CD4-positive, alpha-beta memory T cell (primary cell): ENCODE results near the gene SULT1E1. TPM values are rescaled to one million over a fixed set of nuclear protein-coding genes. Genes with fewer than 3 reads are reported as not detected.

Experiments
- CTCF ChIA-PET: fragments of 350-600 bp; sonication (Branson Sonifier 250); formaldehyde crosslinking; loops from one replicate; lab custom pipeline; 2021; ENCODE audit warnings: inconsistent platforms; ENCODE audit not compliant: partially characterized antibody; lab: Charles Lee
- POLR2A ChIA-PET: fragments of 350-600 bp; sonication (Branson Sonifier 250); formaldehyde crosslinking; loops from one replicate; lab custom pipeline; 2021; ENCODE audit not compliant: partially characterized antibody; lab: Charles Lee
- DNase-seq, 5 donors: peaks; one replicate each; pipeline versions ENCODE4 v3.0.0 to v3.0.0-alpha.2; 2020 to 2022; ENCODE audit warnings: mixed read lengths in 1 of 5
- H3K27ac ChIP-seq: one replicate; pipeline ENCODE4 v1.7.0; 2013; ENCODE audit warnings: low read depth, low read length
- H3K27me3 ChIP-seq: 2 replicates; pipeline ENCODE4 v1.7.0; 2013; ENCODE audit warnings: mild to moderate bottlenecking, low read length, moderate library complexity; ENCODE audit not compliant: insufficient read depth
- H3K36me3 ChIP-seq: 2 replicates; pipeline ENCODE4 v1.7.0; 2013; ENCODE audit warnings: mild to moderate bottlenecking, low read length, moderate library complexity; ENCODE audit not compliant: insufficient read depth
- H3K4me1 ChIP-seq: 2 replicates; pipeline ENCODE4 v1.7.0; 2013; ENCODE audit warnings: mild to moderate bottlenecking, low read length, moderate library complexity; ENCODE audit not compliant: insufficient read depth
- H3K4me3 ChIP-seq, 2 donors: one replicate each; pipeline ENCODE4 v1.7.0; 2013; ENCODE audit warnings: low read length in 2 of 2, mild to moderate bottlenecking in 1 of 2
- H3K9me3 ChIP-seq, 2 donors: one replicate each; pipeline ENCODE4 v1.7.0; 2013; ENCODE audit warnings: low read length in 2 of 2, control low read depth in 1 of 2; ENCODE audit not compliant: control insufficient read depth in 1 of 2
- H3K27ac Mint-ChIP-seq, 7 donors: one replicate each; pipeline ENCODE4 v1.8.0; 2020 to 2021; ENCODE audit warnings: mixed read lengths in 7 of 7, mild to moderate bottlenecking in 6 of 7, inconsistent platforms in 3 of 7, moderate library complexity in 3 of 7
- H3K27me3 Mint-ChIP-seq, 2 donors: one replicate each; pipeline ENCODE4 v1.8.0; 2020 to 2021; ENCODE audit warnings: mixed read lengths in 2 of 2
- H3K36me3 Mint-ChIP-seq, 2 donors: one replicate each; pipeline ENCODE4 v1.8.0; 2020 to 2021; ENCODE audit warnings: mixed read lengths in 2 of 2, inconsistent platforms in 1 of 2, mild to moderate bottlenecking in 1 of 2
- H3K4me1 Mint-ChIP-seq, 4 donors: one replicate each; pipeline ENCODE4 v1.8.0; 2020 to 2021; ENCODE audit warnings: mixed read lengths in 4 of 4, mild to moderate bottlenecking in 1 of 4
- H3K4me3 Mint-ChIP-seq, 8 donors: one replicate each; pipeline ENCODE4 v1.8.0; 2020 to 2021; ENCODE audit warnings: mixed read lengths in 8 of 8, mild to moderate bottlenecking in 7 of 8, moderate library complexity in 6 of 8, inconsistent platforms in 3 of 8
- H3K9me3 Mint-ChIP-seq, 8 donors: one replicate each; pipeline ENCODE4 v1.8.0; 2020 to 2021; ENCODE audit warnings: mixed read lengths in 8 of 8, mild to moderate bottlenecking in 5 of 8, inconsistent platforms in 3 of 8, moderate library complexity in 1 of 8
- intact Hi-C: fragments of 100-400 bp; cut with micrococcal nuclease; formaldehyde crosslinking; loops from one replicate; pipeline ENCODE4 v1.15.1; 2023
- polyA plus RNA-seq, 2 donors: library from polyadenylated mRNA; unstranded; fragments of 300-500 nt; fragmentation: Illumina TruSeq; gene quantifications; one replicate each; pipeline ENCODE4 v1.2.3, GENCODE V29; 2021
- total RNA-seq, 2 experiments: library from RNA; stranded (reverse); gene quantifications; one replicate each; pipeline ENCODE4 v1.2.3, GENCODE V29; 2021

Gene SULT1E1
- total and polyA plus RNA-seq, 4 experiments from 2014 or later = not detected

DNA sequence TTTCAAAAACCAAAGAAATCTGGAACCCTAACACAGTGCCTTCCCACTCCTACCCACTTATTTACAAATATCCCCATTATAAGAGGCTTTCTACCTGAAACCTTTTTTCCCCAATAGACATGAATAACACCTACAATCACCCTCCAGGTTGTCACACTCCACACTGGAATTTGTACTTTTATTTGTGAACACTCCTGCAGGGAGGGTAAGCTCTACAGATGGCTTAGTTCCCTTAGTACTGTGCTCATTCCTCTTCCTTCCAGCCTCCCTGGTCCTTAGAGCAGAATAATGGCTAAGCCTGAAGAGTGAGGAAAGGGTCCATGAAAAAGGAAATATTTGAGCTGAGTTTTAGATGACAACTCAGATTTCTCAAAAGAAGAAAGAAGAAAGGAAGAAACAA is 22.2 kb upstream of the SULT1E1 start:
- ChIA-PET CTCF (interaction anchor here (1.5 kb wide), 1 partner anchor 50 kb away, joined by 3 read pairs; no protein-coding TSS in a partner anchor), POLR2A (no interaction called here)
- Mint-ChIP-seq H3K27ac (no peak overlapping the region), H3K27me3 (no peaks in the 10 kb centered on the region), H3K4me1 (no peaks in the 10 kb centered on the region), H3K9me3 (peaks cover 0 to 6% (median under 1%) of the 10 kb centered on the region in 8 donors), H3K36me3 (no peaks in the 10 kb centered on the region), H3K4me3 (no peak overlapping the region)
- intact Hi-C loops = loop anchor here (5.0 kb wide), 1 partner anchor 1385 kb away; no protein-coding TSS in a partner anchor
- Histone ChIP-seq H3K4me3 (no peak overlapping the region), H3K4me1 (no peaks in the 10 kb centered on the region), H3K36me3 (no peaks in the 10 kb centered on the region), H3K27me3 (no peaks in the 10 kb centered on the region), H3K9me3 (no peaks in the 10 kb centered on the region), H3K27ac (no peak overlapping the region)
- no peak for DNase-seq

DNA sequence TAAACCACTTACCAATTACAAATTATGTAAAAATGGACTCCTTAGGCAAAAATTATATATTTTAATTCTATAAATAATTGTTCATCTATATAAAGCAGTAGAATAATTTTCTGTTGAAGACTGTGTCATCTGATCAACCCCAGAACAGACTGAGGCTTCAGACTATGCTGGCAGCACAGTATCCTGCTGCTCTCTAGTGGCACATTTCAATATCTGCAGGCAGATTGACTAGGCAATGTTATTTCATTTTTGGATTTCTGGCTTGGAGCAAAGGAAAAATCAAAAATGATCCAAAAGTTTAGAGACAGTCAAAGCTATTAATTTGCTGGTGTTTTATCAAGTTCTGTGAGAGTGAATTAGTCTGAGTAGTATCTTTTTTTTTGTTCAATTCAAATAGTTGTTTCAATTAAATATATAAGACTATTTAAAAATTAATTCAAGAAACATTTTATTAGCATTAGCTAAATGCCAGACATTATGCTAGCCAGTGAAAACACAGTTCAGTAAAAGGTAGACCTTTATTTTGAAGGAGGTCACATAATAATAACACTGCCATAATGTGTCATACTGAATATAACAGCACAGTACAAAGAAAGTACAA is 21.3 kb upstream of the SULT1E1 start:
- Histone ChIP-seq H3K27ac (no peak overlapping the region), H3K4me3 (no peak overlapping the region), H3K4me1 (no peaks in the 10 kb centered on the region), H3K27me3 (no peaks in the 10 kb centered on the region), H3K36me3 (no peaks in the 10 kb centered on the region), H3K9me3 (no peaks in the 10 kb centered on the region)
- DNase-seq = peak in 4 of 5 donors; percentile 10 to 32 (median 25)
- Mint-ChIP-seq H3K4me3 (no peak overlapping the region), H3K27ac (no peak overlapping the region), H3K4me1 (no peaks in the 10 kb centered on the region), H3K27me3 (no peaks in the 10 kb centered on the region), H3K9me3 (peaks cover 0 to 6% (median under 1%) of the 10 kb centered on the region in 8 donors), H3K36me3 (no peaks in the 10 kb centered on the region)
- POLR2A ChIA-PET = no interaction called here
- intact Hi-C loops = loop anchor here (1.0 to 5.0 kb wide), 3 partner anchors 58 to 1384 kb away; no protein-coding TSS in a partner anchor
- CTCF ChIA-PET = interaction anchor here (1.4 to 2.1 kb wide), 7 partner anchors 13 to 194 kb away, joined by 3 to 16 read pairs (median 5); partner anchors contain the start of gene SULT1E1

DNA sequence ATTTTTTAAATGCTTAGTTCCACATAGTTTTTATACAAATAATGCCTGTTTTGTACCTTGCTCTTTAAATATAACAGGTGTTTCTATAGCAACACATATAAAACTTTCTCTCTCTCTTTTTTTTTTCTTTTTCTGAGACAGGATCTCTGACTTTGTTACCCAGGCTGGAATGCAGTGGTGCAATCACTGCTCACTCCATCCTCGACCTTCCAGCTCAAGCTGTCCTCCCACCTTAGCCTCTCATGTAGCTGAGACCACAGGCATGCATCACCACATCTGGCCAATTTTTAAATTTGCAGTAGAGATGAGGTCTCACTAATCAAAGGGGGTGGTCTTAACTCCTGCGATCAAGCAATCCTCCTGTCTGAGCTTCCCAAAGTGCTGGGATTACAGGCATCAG is 18.3 kb upstream of the SULT1E1 start:
- ChIA-PET POLR2A (no interaction called here), CTCF (no interaction called here)
- no peaks in the 10 kb centered on the region for H3K27me3 Mint-ChIP-seq
- H3K27me3 ChIP-seq = no peaks in the 10 kb centered on the region
- no peaks in the 10 kb centered on the region for H3K36me3 Mint-ChIP-seq
- H3K9me3 Mint-ChIP-seq = peaks cover 0 to 2% (median 0%) of the 10 kb centered on the region in 8 donors
- no peak for DNase-seq
- H3K27ac ChIP-seq = no peak overlapping the region
- no peaks in the 10 kb centered on the region for H3K36me3 ChIP-seq
- H3K4me1 Mint-ChIP-seq = no peaks in the 10 kb centered on the region
- H3K4me1 ChIP-seq = no peaks in the 10 kb centered on the region
- no peaks in the 10 kb centered on the region for H3K9me3 ChIP-seq
- H3K4me3 Mint-ChIP-seq = no peak overlapping the region
- no peak overlapping the region for H3K27ac Mint-ChIP-seq
- H3K4me3 ChIP-seq = no peak overlapping the region
- intact Hi-C loops = no loop called here

DNA sequence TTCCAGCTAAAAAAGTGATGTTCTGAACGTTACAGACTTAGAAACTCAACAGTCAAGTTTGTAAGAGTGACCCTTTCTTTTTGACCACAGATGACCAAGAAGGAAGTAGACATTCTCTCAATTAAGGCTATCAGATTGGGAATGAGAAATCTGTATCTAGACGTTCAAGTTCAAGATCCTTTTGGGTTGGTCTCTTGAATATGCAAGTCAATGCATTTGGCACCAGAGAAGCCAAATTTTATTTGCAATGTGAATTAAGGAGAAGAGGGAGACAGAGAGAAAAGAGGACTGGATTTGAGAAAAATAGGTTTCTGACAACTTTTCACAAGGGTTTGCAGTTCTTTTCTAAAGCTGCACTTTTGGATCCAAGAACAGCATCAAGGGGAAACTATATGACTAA is 17.5 kb upstream of the SULT1E1 start:
- Mint-ChIP-seq H3K4me3 (no peak overlapping the region), H3K36me3 (no peaks in the 10 kb centered on the region), H3K4me1 (no peaks in the 10 kb centered on the region), H3K27me3 (no peaks in the 10 kb centered on the region), H3K9me3 (peaks cover 0 to 2% (median 0%) of the 10 kb centered on the region in 8 donors), H3K27ac (no peak overlapping the region)
- H3K27me3 ChIP-seq = no peaks in the 10 kb centered on the region
- H3K9me3 ChIP-seq = no peaks in the 10 kb centered on the region
- no peaks in the 10 kb centered on the region for H3K4me1 ChIP-seq
- intact Hi-C loops = no loop called here
- DNase-seq = no peak
- ChIA-PET CTCF (no interaction called here), POLR2A (no interaction called here)
- H3K27ac ChIP-seq = no peak overlapping the region
- no peak overlapping the region for H3K4me3 ChIP-seq
- no peaks in the 10 kb centered on the region for H3K36me3 ChIP-seq

DNA sequence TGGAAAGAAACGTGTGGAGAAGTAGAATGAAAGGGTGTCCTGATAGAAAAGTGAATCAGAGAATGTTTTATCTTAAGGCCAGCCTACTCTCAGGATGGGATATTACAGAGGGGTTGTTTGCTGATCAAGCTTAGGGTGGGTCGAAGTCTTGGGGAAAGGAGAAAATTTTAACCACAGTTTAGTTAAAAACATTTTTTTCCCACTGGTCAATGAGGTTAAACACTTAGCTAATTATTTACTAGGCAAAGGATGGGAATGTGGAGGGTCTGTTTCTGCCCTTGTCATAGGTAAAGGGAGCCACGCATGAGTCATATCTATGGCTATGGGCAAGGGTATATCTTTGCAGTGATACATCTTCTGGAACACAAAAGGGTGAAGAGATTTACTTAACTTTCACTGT is 16.1 kb upstream of the SULT1E1 start:
- Mint-ChIP-seq H3K4me3 (no peak overlapping the region), H3K36me3 (no peaks in the 10 kb centered on the region), H3K9me3 (peaks cover 0 to 4% (median 0%) of the 10 kb centered on the region in 8 donors), H3K27ac (no peak overlapping the region), H3K4me1 (no peaks in the 10 kb centered on the region), H3K27me3 (no peaks in the 10 kb centered on the region)
- intact Hi-C loops = no loop called here
- no peak for DNase-seq
- Histone ChIP-seq H3K9me3 (no peaks in the 10 kb centered on the region), H3K4me3 (no peak overlapping the region), H3K27me3 (no peaks in the 10 kb centered on the region), H3K36me3 (no peaks in the 10 kb centered on the region), H3K27ac (no peak overlapping the region), H3K4me1 (no peaks in the 10 kb centered on the region)
- ChIA-PET CTCF (no interaction called here), POLR2A (no interaction called here)

DNA sequence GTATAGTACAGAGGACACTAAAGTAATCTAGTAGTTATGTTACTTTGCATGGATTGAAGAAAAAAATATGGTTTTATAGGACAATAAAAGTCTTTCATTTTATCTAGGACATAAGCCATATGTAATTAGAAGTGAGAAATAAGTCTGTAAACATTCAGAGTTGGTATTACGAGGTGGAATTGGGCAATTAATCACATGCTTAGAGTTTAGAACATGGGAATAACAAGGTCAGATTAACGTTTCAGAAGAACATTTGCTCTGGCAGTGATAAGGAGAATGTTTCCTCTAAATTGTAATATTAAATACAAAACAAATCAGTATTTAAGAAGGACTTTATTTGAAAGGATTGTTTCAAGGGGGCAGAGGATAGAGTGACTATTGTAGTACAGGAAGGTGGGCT is 15.6 kb upstream of the SULT1E1 start:
- no peaks in the 10 kb centered on the region for H3K36me3 ChIP-seq
- Mint-ChIP-seq H3K27me3 (no peaks in the 10 kb centered on the region), H3K36me3 (no peaks in the 10 kb centered on the region), H3K27ac (no peak overlapping the region), H3K4me3 (no peak overlapping the region), H3K9me3 (peaks cover 0 to 4% (median 0%) of the 10 kb centered on the region in 8 donors), H3K4me1 (no peaks in the 10 kb centered on the region)
- ChIA-PET POLR2A (no interaction called here), CTCF (no interaction called here)
- no peak overlapping the region for H3K4me3 ChIP-seq
- no peak overlapping the region for H3K27ac ChIP-seq
- no peaks in the 10 kb centered on the region for H3K4me1 ChIP-seq
- H3K27me3 ChIP-seq = no peaks in the 10 kb centered on the region
- intact Hi-C loops = no loop called here
- H3K9me3 ChIP-seq = no peaks in the 10 kb centered on the region
- DNase-seq = no peak

DNA sequence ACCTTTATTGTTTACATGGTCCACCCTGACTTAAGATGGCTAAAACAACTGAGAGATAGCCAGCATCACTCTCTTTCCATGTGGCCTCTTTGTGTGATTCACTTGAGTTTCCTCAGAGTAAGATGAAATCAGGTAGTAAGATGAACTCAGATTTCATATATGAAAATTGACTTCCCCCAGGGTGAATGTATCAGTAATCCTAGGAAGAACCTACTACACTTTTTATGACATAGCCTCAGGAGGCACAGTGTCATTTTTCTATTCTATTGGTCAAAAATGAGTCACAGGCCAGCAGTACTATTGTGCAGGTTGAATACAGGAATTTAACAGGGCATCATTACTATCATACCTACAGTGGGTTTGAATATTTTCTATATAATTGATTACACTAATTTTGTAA is 14.6 kb upstream of the SULT1E1 start:
- Mint-ChIP-seq H3K4me3 (no peak overlapping the region), H3K27me3 (no peaks in the 10 kb centered on the region), H3K27ac (no peak overlapping the region), H3K9me3 (peaks cover 0 to 4% (median 0%) of the 10 kb centered on the region in 8 donors), H3K4me1 (no peaks in the 10 kb centered on the region), H3K36me3 (no peaks in the 10 kb centered on the region)
- Histone ChIP-seq H3K9me3 (no peaks in the 10 kb centered on the region), H3K27me3 (no peaks in the 10 kb centered on the region), H3K4me1 (no peaks in the 10 kb centered on the region), H3K36me3 (no peaks in the 10 kb centered on the region), H3K4me3 (no peak overlapping the region), H3K27ac (no peak overlapping the region)
- intact Hi-C loops = no loop called here
- CTCF ChIA-PET = no interaction called here
- POLR2A ChIA-PET = no interaction called here
- DNase-seq = no peak
